NK-92 (cell line): ENCODE results near the gene CEP72.
"Not testable (repeated sequence)": the region's sequence is repeated elsewhere in the genome, so short reads cannot be mapped to it uniquely, and the experiment has no call there.

Source experiments
- DNase-seq: peaks from one replicate; lab custom pipeline; 2025; ENCODE audit not compliant: unreplicated experiment; lab: John Stamatoyannopoulos, UW

Gene CEP72

GRCh38 chr5:669111-669841, 57.1 kb downstream of the CEP72 start:
- DNase-seq, result no peak

DNA sequence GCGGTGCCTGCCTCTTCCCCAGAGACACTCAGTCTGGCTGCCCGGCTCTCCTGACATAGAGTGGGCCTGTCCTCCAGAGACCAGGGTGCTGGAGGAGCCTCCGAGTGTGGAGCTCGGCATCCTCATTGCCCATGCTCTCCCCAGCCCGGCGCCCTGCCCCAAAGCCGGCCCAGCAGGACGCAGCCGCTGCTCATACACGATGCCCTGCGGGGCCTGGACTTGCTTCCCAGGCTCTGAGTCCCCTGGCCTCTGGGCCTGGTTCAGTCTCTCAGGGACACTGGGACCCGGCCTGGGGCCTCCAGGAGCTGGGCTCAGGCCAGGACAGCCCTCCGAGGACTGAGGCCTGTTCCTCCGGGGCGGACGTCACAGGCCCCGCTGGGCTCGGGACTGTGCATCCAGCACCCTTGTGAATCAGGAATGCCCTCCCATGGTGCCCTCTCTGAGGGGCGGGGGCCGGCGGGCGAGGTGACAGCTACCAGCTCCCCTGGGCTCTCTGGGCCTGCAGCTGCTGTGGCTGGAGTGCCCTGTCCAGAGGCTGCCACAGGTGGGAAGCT, 57.8 kb downstream of the CEP72 start:
- no peak for DNase-seq

DNA sequence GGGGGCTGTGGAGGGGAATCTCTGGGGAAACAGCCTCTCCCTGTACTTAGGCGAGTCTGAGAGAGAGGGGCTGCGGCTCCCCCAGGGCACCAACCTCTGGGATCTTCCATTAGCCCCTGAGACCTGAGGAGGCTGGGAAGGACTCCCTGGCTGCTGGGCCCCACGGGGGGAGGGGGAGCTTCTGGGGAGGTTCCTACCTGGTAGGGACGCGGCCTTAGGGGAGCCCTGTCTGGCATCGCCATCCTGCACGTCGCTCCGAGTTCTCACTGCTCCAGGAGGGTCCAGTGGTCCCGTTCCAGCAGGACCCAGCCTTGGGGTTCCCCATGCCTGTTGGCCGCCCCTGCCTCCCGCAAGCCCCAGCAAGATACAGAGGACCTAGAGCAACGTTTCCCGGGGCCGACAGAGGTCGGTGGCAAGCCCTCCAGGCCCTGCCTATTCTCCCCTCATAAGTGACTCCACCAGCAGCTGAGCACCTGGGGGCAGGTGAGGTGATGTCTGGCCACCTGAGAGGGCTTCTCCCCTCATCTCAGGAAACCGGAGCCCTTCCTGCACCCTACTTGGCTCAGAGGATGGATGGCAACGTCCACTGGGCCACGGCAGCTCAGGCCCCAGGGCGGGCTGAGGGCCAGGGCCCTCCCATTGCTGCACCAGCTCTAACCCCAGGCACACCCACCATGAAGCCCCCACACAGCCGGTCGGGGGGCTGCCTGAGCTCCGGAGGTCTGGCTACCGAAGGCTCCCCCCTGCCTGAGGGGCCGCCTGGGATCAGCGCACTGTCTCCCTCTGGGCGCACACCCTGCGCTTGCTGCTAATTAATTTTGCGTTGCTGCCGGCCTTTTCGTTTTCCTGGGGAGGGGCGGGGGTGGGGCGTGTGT, 58.5 kb downstream of the CEP72 start:
- DNase-seq, result no peak

DNA sequence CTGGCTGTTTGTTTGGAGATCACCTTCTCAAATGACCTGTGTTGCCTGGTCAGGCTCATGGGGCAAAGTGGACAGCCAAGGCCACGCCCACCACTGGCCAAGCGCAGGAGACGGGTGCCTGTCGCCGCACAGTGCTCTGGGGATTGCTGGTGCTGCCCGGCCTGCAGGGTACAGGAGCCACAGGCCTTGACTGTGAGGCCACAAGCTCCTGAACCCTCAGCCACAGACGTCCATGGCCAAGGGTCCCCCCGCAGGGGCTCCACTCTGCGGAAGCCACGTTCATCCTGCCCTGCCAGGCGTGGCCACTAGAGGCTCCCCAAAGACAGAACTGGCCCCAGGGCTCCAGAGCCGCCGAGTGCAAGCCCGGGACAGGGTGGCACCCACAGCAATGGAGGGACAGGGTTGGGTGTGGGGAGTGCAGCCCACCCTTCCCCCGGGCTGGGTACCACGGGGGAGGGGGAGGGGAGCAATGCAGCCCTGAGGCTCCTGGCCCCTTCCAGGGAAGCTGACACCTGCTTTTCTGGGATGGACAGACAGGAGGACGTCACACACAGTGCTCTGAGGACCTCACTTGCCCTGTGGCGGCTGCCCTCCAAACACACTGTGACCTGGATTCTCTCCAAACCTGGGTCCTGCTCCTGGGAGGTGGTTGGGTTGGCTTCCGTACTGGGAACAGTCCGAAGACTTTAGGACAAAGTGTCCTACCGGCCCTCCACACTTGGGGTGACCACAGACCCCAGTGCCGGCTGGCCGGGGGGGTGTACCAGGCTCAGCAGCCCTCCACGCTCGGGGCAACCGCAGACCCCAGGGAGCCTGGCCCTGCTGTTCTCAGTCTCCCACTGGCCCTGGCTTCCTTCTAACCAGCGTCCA, 59.6 kb downstream of the CEP72 start:
- no peak for DNase-seq

- no peak for DNase-seq
Measured at GRCh38 chr5:672329-673160, 60.4 kb downstream of the CEP72 start.

GRCh38 chr5:673161-673830, 61.2 kb downstream of the CEP72 start:
- DNase-seq, result no peak

DNA sequence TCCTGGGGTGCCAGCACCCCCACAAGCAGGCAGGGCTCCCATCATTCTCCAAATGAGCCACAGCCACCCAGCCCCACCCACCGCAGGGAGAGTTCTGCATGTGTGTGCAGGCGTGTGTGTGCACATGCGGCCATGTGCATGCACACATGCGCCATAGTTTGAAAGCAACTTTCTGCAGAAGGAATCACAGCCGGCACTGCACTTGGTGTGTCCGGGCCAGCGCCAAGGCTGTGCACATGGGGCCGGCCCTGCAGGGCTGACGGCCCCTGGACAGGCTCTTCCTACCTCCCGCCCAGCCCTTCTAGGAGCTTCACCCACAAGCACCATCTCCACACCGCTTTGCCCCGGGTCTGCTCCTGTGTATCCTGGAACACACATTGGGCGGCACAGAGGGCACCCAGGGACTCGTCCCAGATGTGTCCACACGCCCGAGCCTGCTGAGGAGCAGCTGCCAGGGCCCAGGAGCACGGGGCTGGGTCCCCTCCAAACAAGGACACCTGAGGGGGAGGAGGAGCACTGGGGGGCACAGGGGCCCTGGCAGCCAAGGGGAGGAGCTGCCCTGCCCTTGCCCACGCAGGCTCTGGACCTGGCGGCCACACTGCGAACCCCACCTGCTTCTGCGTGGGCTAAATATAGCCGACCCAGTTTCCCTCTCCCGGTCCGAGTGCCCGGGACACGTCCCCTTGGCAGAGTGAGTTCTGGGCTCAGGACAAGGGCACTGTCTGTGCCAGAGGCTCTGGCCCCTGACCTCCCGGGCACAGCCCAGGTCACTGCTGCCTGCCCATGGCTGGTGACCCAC, 61.9 kb downstream of the CEP72 start:
- no peak for DNase-seq

GRCh38 chr5:674630-675011, 62.5 kb downstream of the CEP72 start:
- DNase-seq, result no peak

GRCh38 chr5:675111-675870, 63.2 kb downstream of the CEP72 start:
- DNase-seq, result no peak

GRCh38 chr5:675871-676698, 63.9 kb downstream of the CEP72 start:
- DNase-seq, result no peak

DNA sequence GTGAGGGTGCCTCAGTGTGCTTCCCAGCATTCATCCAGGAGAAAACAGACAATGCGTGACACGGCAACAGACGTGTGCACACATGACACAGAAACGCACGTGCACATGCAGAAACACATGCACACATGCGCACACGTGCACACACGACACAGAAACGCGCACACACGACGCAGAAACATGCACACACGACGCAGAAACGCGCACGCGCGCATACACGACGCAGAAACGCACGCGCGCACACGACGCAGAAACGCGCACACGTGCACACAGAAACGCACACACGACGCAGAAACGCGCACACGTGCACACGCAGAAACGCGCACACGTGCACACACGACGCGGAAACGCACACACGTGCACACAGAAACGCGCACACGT, 64.5 kb downstream of the CEP72 start:
- DNase-seq, result no peak

DNA sequence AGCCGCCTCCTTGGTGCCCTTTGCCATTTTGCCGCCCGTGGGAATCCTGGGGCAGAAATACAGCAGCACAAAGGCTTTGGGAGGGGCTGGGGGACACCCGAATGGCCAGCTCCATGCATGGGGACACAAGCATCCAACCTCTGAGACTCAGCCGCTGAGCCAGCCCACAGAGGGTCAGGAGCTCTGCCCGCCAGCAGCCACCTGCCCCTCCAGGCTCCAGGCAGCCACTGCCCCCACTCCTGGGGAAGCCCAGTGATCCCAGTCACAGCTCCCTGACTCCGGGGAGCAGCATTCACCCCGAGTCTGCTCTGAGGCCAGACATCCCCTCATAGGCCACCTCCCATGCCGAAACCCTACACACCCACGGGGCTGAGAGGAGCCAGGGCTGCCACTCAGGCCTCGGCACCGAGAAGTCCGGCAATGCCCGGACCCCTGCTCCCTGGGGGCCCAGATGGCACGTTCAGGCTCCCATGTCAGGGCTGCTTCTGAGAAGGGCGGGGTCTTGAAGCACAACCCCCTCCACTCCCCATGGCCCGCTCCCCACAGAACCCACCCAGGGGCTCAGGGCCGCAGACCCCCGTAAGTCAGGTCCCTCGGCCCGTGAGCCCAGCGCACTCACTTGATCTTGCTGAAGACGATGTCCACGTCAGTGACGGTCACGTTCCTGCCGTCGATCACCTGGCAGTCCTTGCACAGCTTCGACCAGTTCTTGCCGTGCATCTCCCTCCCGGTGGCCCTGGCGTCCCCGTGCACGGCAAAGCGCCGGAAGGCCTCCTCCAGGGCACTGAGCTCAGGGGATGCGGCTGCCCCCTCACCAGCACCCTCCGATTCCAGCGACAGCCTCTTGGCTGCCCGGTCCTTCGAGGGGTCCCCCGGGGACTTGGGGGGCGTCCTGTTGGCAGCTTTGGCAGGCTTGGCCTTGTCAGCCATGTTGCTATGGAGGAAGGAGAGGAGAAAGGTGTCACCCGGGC, 65.3 kb downstream of the CEP72 start:
- DNase-seq, result no peak

DNA sequence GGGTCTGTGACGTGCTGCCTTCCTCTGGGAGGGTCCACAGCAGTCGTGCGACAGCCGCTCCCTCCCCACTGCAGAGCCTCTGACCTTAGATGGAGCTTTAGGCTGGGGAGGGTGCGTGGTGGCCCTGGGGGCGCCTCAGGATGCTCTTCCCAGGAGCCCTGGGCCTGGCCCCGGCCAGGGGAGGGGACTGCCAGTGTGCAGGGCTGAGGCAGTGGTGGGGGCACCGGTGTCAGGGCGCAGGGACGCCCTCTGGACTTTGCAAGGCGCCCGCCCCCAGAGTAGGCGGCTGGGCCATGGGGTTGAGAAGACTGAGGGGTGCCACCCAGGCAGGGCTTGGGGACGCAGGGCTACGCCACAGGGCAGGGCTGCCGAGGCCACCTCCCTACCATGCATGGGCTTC, 66.4 kb downstream of the CEP72 start:
- not testable (repeated sequence) for DNase-seq

GRCh38 chr5:679166-679895, 67.2 kb downstream of the CEP72 start:
- not testable (repeated sequence) for DNase-seq

- DNase-seq, result not testable (repeated sequence)
Measured at GRCh38 chr5:680118-680795, 68.1 kb downstream of the CEP72 start.
